ENCODE measurements around the gene CALD1. TPM values are rescaled to one million over a fixed set of nuclear protein-coding genes. Genes with fewer than 3 reads are reported as not detected.

Gene CALD1
- total RNA-seq, 1 donor from 2014 or later = 1,941 TPM

GRCh38 chr7:134890246-134891240 is 111.1 kb downstream of the CALD1 start:
- Mint-ChIP-seq H3K36me3 (ENCODE audit: low read depth) (peaks cover 37% of the 10 kb centered on the region), H3K4me3 (ENCODE audit: unreplicated experiment) (peak overlapping the region; percentile 60), H3K27me3 (ENCODE audit: low read depth) (no peaks in the 10 kb centered on the region), H3K4me1 (ENCODE audit: low read depth) (peaks cover 97% of the 10 kb centered on the region), H3K27ac (ENCODE audit: unreplicated experiment) (peak overlapping the region; percentile 83), H3K9me3 (ENCODE audit: low read depth) (no peaks in the 10 kb centered on the region)
- no peak for DNase-seq (ENCODE audit: low spot score)
- no peak for TF ChIP-seq CTCF (IDR thresholded peaks at IDR 0.05)

- no peaks in the 10 kb centered on the region for H3K9me3 Mint-ChIP-seq (ENCODE audit: low read depth)
- peak overlapping the region; percentile 60 for H3K4me3 Mint-ChIP-seq (ENCODE audit: unreplicated experiment)
- H3K36me3 Mint-ChIP-seq (ENCODE audit: low read depth) = peaks cover 42% of the 10 kb centered on the region
- DNase-seq (ENCODE audit: low spot score) = no peak
- peaks cover 97% of the 10 kb centered on the region for H3K4me1 Mint-ChIP-seq (ENCODE audit: low read depth)
- peak overlapping the region; percentile 83 for H3K27ac Mint-ChIP-seq (ENCODE audit: unreplicated experiment)
- no peak for TF ChIP-seq CTCF (IDR thresholded peaks at IDR 0.05)
- no peaks in the 10 kb centered on the region for H3K27me3 Mint-ChIP-seq (ENCODE audit: low read depth)
Observed at GRCh38 chr7:134891262-134891695, 111.8 kb downstream of the CALD1 start.

GRCh38 chr7:134891696-134892678 is 112.6 kb downstream of the CALD1 start:
- no peaks in the 10 kb centered on the region for H3K9me3 Mint-ChIP-seq (ENCODE audit: low read depth)
- peak overlapping the region; percentile 83 for H3K27ac Mint-ChIP-seq (ENCODE audit: unreplicated experiment)
- peaks cover 43% of the 10 kb centered on the region for H3K36me3 Mint-ChIP-seq (ENCODE audit: low read depth)
- peaks cover 95% of the 10 kb centered on the region for H3K4me1 Mint-ChIP-seq (ENCODE audit: low read depth)
- DNase-seq (ENCODE audit: low spot score) = no peak
- TF ChIP-seq CTCF (IDR thresholded peaks at IDR 0.05) = no peak
- peak overlapping the region; percentile 60 for H3K4me3 Mint-ChIP-seq (ENCODE audit: unreplicated experiment)
- no peaks in the 10 kb centered on the region for H3K27me3 Mint-ChIP-seq (ENCODE audit: low read depth)

- peak overlapping the region; percentile 60 for H3K4me3 Mint-ChIP-seq (ENCODE audit: unreplicated experiment)
- H3K27me3 Mint-ChIP-seq (ENCODE audit: low read depth) = no peaks in the 10 kb centered on the region
- H3K27ac Mint-ChIP-seq (ENCODE audit: unreplicated experiment) = peak overlapping the region; percentile 83
- TF ChIP-seq CTCF (IDR thresholded peaks at IDR 0.05) = no peak
- no peaks in the 10 kb centered on the region for H3K9me3 Mint-ChIP-seq (ENCODE audit: low read depth)
- DNase-seq (ENCODE audit: low spot score) = no peak
- peaks cover 85% of the 10 kb centered on the region for H3K4me1 Mint-ChIP-seq (ENCODE audit: low read depth)
- H3K36me3 Mint-ChIP-seq (ENCODE audit: low read depth) = peaks cover 38% of the 10 kb centered on the region
Observed at GRCh38 chr7:134892963-134893362, 113.5 kb downstream of the CALD1 start.

- Mint-ChIP-seq H3K27ac (ENCODE audit: unreplicated experiment) (peak overlapping the region; percentile 83), H3K4me3 (ENCODE audit: unreplicated experiment) (peak overlapping the region; percentile 60), H3K36me3 (ENCODE audit: low read depth) (peaks cover 34% of the 10 kb centered on the region), H3K9me3 (ENCODE audit: low read depth) (no peaks in the 10 kb centered on the region), H3K27me3 (ENCODE audit: low read depth) (no peaks in the 10 kb centered on the region), H3K4me1 (ENCODE audit: low read depth) (peaks cover 78% of the 10 kb centered on the region)
- no peak for DNase-seq (ENCODE audit: low spot score)
- TF ChIP-seq CTCF (IDR thresholded peaks at IDR 0.05) = no peak
Observed at GRCh38 chr7:134893920-134894319, 114.5 kb downstream of the CALD1 start.

Measured in chondrocyte (in vitro differentiated cells).